ENCODE measurements around the gene PAK6.

The PAK6 gene

DNA sequence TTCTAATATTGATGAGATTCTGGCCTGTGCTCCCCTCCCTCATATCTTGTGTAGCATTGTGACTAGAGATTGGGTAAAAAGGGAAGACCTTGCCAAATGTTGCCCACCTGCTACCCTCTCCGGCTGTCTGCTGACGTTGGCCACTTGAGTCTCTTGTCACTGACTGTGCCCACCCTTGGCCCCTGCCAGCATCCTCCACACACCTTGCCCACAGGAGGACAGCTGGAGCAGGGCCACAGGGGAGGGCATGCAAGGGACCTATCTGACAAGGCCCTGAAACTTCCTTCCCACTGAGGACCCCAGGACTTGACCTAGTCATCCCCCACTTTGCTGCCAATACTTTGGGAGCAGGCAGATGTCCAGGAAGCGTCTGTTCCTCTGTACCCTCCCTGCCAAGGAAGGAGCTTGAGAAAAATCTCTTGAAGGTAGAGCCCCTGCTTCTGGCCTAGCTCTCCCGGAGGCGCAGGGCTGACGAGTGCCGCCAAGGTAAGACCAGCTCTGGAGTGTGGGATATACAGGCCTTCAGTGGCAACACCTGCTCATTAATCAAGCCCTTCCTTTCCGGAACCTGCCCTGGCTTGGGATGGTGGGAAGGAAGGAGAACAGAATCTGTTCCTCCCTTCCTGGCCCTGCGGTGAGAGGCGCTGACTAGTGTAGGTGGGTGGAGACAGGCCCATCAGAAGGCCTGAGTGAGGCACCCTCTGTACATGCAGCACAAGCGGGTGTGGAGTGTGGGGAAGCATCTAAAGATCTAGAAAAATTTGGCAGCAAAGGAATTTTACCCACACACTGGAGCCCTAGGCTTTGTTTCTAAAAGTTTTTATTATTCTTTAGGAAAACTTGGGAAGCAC is 4.9 kb upstream of the PAK6 start:
- H3K9me3 ChIP-seq (ENCODE audit: control insufficient read depth, insufficient read depth, low read length): no peaks in the 10 kb centered on the region
- no peaks in the 10 kb centered on the region; the same call in 1 of the 2 replicates for H3K36me3 ChIP-seq (ENCODE audit: insufficient read depth, low read length)
- no peak overlapping the region for H3K9ac ChIP-seq (ENCODE audit: low read depth, low read length)
- H3K4me1 ChIP-seq (ENCODE audit: insufficient read depth, low read length): peaks cover 15% of the 10 kb centered on the region

- no peak overlapping the region for H3K9ac ChIP-seq (ENCODE audit: low read depth, low read length)
- peaks cover 22% of the 10 kb centered on the region for H3K4me1 ChIP-seq (ENCODE audit: insufficient read depth, low read length)
- no peaks in the 10 kb centered on the region for H3K9me3 ChIP-seq (ENCODE audit: control insufficient read depth, insufficient read depth, low read length)
- no peaks in the 10 kb centered on the region; the same call in 1 of the 2 replicates for H3K36me3 ChIP-seq (ENCODE audit: insufficient read depth, low read length)
These were observed 4.1 kb upstream of the PAK6 start for GRCh38 chr15:40234783-40235182.

DNA sequence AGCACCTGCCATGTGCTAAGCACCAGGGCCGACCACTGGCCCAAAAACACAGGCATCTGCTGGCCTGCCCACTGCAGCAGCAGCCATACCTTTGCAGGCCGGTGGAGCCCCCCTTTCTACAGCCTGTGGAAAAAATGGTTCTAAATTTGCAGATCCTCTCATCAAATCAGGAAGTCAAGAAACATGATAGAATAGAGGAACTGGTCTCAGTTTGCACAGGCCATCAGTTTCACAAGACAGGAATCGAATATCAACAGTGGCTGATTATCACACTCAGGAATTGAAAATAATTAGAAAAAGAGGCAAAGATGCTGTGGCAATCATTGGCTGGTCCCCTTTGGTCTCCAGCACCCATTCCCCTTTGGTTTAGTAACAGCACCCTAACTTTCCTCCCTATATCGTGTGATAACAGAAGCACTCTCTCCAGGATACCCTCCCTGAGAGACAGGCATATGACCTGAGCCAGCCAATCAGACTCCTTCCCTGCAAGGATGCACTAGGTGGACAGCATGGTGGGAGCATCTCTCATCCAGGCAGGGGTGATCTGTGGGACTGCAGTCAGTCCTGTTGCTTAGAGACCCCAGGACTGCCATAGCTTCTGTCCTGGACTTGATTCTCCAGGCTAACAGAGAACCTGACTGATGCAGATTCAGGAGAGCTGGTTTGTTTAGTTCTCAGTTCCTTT is 3.5 kb upstream of the PAK6 start:
- Histone ChIP-seq H3K36me3 (ENCODE audit: insufficient read depth, low read length) (no peaks in the 10 kb centered on the region; the same call in 1 of the 2 replicates), H3K4me1 (ENCODE audit: insufficient read depth, low read length) (peaks cover 22% of the 10 kb centered on the region), H3K9me3 (ENCODE audit: control insufficient read depth, insufficient read depth, low read length) (no peaks in the 10 kb centered on the region), H3K9ac (ENCODE audit: low read depth, low read length) (no peak overlapping the region)

DNA sequence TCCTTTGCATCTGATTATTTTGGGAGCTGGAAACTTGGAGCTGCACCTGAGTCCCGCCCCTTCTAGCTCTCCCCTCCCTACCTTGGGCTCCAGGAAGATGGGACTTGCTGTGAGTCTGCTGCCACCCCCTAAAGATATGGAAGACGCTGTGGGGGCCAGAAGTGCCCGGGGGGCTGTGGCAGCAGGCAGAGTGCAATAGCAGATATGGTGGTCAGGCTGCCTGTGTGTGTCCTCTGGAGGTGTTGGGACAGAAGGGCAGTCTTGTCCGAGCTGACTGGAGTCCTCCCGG is 485 bp downstream of the PAK6 start:
- Histone ChIP-seq H3K4me1 (ENCODE audit: insufficient read depth, low read length) (peaks cover 18% of the 10 kb centered on the region), H3K36me3 (ENCODE audit: insufficient read depth, low read length) (no peaks in the 10 kb centered on the region), H3K9me3 (ENCODE audit: control insufficient read depth, insufficient read depth, low read length) (no peaks in the 10 kb centered on the region), H3K9ac (ENCODE audit: low read depth, low read length) (peak overlapping the region; percentile 39)

DNA sequence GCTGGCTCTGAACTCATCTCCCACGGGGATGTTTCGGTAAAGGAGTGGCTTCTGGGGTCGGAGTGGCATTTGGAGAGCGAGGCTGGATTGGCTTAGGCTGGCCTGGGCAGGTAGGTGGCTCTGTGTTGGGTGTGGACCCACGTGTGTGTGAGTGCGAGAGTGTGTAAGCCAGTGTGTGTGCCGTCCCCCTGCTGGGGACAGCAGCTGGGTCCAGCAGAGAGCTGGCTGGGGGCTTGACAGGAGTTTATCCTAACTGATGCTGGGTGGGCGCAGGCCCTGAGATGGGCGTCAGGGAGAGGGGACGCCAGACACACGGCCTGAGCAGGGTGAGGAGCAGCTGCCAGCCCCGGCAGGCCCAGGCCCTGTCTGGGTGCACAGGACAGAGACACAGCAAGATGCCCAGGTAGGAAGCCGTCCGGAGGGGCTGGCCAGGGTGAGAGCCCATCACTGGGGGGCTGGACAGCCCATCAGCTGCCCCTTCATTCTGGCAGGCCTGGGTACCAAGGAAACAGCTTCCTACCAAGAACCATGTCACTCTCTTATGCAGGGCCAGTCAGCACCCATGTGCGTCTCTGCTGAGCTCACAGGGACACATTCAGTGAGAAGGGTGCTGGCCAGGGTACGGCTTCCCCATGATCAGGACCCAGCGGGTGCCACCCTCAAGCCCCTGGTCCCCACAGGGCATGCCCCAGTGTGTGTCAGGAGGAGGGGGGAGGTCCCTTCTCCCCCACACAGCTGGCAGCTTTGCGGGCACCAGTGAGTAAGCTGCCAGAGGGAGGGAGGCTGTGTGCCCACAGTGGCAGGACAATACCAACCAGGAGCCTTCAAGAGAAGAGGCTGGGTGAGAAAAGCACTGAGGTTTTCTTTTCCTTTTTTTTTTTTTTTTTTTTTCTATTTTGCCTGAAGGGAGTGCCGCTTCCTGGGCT is 1.1 kb downstream of the PAK6 start:
- H3K4me1 ChIP-seq (ENCODE audit: insufficient read depth, low read length): peaks cover 15% of the 10 kb centered on the region
- no peaks in the 10 kb centered on the region for H3K9me3 ChIP-seq (ENCODE audit: control insufficient read depth, insufficient read depth, low read length)
- no peak overlapping the region for H3K9ac ChIP-seq (ENCODE audit: low read depth, low read length)
- no peaks in the 10 kb centered on the region for H3K36me3 ChIP-seq (ENCODE audit: insufficient read depth, low read length)

GRCh38 chr15:40240619-40241221 is 1.9 kb downstream of the PAK6 start:
- Histone ChIP-seq H3K9ac (ENCODE audit: low read depth, low read length) (no peak overlapping the region), H3K36me3 (ENCODE audit: insufficient read depth, low read length) (no peaks in the 10 kb centered on the region)

GRCh38 chr15:40241269-40242212 is 2.7 kb downstream of the PAK6 start:
- H3K4me1 ChIP-seq (ENCODE audit: insufficient read depth, low read length): peaks cover 15% of the 10 kb centered on the region
- H3K9me3 ChIP-seq (ENCODE audit: control insufficient read depth, insufficient read depth, low read length): no peaks in the 10 kb centered on the region
- no peaks in the 10 kb centered on the region for H3K36me3 ChIP-seq (ENCODE audit: insufficient read depth, low read length)
- no peak overlapping the region for H3K9ac ChIP-seq (ENCODE audit: low read depth, low read length)

More at GRCh38 chr15:40240619-40241221, 1.9 kb downstream of the PAK6 start:
- no peaks in the 10 kb centered on the region for H3K9me3 ChIP-seq (ENCODE audit: control insufficient read depth, insufficient read depth, low read length)
- H3K4me1 ChIP-seq (ENCODE audit: insufficient read depth, low read length): peaks cover 15% of the 10 kb centered on the region

DNA sequence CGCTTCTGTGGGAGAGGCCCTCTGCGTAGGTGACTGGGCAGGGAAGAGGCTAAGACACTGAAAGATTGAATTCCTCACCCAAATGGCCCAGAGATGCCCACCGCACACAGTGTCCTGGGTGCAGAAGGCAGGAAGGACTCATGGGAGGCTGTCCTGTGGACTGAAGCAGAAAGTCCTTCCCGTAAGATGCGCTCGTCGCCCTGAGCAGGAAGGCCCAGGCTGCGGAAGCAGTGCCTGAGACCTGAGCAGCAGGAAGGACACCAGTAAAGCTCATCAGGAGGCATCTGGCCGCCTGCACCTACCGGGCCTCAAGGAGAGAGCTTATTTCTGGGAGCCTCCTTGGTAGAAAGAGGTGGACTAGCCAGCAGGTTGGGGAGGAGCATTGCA is 3.3 kb downstream of the PAK6 start:
- no peak overlapping the region for H3K9ac ChIP-seq (ENCODE audit: low read depth, low read length)
- peaks cover 15% of the 10 kb centered on the region for H3K4me1 ChIP-seq (ENCODE audit: insufficient read depth, low read length)

GRCh38 chr15:40242601-40243000 is 3.7 kb downstream of the PAK6 start:
- no peaks in the 10 kb centered on the region for H3K36me3 ChIP-seq (ENCODE audit: insufficient read depth, low read length)
- no peaks in the 10 kb centered on the region for H3K9me3 ChIP-seq (ENCODE audit: control insufficient read depth, insufficient read depth, low read length)
- no peak overlapping the region for H3K9ac ChIP-seq (ENCODE audit: low read depth, low read length)
- H3K4me1 ChIP-seq (ENCODE audit: insufficient read depth, low read length): peaks cover 15% of the 10 kb centered on the region

More for the DNA sequence above, 3.3 kb downstream of the PAK6 start:
- Histone ChIP-seq H3K9me3 (ENCODE audit: control insufficient read depth, insufficient read depth, low read length) (no peaks in the 10 kb centered on the region), H3K36me3 (ENCODE audit: insufficient read depth, low read length) (no peaks in the 10 kb centered on the region)

- Histone ChIP-seq H3K9ac (ENCODE audit: low read depth, low read length) (no peak overlapping the region), H3K9me3 (ENCODE audit: control insufficient read depth, insufficient read depth, low read length) (no peaks in the 10 kb centered on the region), H3K36me3 (ENCODE audit: insufficient read depth, low read length) (no peaks in the 10 kb centered on the region), H3K4me1 (ENCODE audit: insufficient read depth, low read length) (peaks cover 13% of the 10 kb centered on the region)
These were observed 4.4 kb downstream of the PAK6 start for GRCh38 chr15:40243126-40243810.

- no peaks in the 10 kb centered on the region for H3K36me3 ChIP-seq (ENCODE audit: insufficient read depth, low read length)
- no peaks in the 10 kb centered on the region for H3K9me3 ChIP-seq (ENCODE audit: control insufficient read depth, insufficient read depth, low read length)
- no peaks in the 10 kb centered on the region for H3K4me1 ChIP-seq (ENCODE audit: insufficient read depth, low read length)
- no peak overlapping the region for H3K9ac ChIP-seq (ENCODE audit: low read depth, low read length)
These were observed 6.2 kb downstream of the PAK6 start for GRCh38 chr15:40244961-40245523.

DNA sequence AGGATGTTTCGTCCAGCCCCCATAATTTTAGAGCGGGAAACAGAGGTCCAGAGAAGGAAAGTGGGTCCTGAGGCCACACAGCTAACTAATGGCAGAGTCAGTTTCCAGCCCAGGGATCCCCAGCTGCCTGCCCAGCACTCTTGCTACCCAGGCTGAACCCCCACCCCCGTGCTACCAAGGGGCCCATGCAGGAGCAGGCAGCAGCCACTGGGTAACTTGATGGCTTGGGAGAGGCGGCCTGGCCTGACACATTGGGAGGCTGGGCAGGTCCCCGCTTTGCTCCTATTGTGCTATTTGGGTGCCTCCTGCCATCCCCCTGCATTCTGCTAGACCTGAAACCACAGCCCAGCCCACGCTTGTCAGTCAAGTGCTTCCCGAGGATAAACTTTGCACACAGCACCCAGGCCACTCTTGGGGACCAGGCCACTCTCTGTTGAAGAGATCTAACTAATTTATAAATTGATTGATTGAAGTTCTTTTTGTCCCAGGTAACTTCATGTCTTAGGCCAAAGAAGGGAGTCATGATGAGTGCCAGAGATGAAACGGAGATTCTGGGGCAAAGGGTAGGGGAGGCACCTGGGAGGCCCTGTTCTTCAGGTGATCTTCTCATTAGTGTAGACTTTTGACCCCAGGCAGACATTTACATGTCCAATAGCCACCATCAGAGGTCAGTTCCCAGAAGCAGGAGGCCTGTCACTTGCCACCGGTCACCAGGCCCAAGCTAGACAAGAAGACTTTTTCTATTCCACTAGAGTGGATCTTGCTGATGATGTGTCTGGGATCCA is 7.0 kb downstream of the PAK6 start:
- Histone ChIP-seq H3K4me1 (ENCODE audit: insufficient read depth, low read length) (no peaks in the 10 kb centered on the region), H3K36me3 (ENCODE audit: insufficient read depth, low read length) (no peaks in the 10 kb centered on the region), H3K9me3 (ENCODE audit: control insufficient read depth, insufficient read depth, low read length) (no peaks in the 10 kb centered on the region), H3K9ac (ENCODE audit: low read depth, low read length) (no peak overlapping the region)
